COLO668 (cell line): Measurements from ENCODE around the gene SRGAP3.

ENCODE experiments used
- DNase-seq: peaks from one replicate; lab custom pipeline; 2025; ENCODE audit not compliant: unreplicated experiment; lab: John Stamatoyannopoulos, UW

SRGAP3 gene

DNA sequence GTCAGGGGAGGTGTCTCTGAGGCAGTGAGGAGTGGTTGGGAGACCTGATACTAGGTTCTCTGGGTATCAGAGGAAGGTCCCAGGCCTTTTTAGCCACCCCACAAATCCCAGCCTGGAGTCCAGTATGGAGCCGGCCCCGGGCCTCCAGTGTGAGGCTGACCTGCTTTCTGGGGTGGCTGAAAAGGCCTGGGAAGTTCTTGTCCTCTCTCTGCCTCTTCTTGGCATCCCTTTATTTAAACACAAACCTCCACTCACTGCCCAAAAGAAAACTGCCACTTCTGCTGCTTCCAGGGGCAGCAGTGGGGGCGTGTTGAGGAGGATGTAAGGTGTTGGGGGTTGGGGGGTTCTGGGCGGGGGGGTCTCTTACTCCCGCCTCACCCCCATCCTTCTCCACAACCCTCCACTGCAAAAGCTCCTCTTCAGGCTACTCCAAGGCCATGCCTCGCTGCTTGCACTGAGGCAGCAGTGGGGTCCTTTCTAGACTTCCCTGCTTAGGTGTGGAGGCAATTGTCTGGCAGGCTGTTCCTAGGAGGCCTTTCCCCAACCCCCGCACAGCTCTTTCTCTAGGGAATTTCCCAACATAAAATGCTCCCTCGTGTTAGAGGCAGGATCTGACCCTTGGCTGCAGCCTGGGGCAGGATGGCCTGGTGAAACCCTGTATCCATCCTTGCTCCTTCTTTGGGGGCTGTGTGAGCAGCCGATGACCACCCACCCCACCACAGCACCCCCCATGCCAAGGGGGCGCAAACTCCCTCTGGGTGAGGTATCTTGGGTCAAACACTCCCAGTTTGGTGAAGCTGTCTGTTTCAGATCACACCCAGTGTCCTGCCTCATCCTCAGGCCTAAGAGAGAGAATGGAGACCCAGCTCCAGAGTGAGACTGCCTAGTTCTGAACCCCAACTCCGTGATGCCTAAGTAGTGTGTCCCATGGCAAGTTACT, 274.1 kb downstream of the SRGAP3 start:
- DNase-seq = no peak

- no peak for DNase-seq
Measured at GRCh38 chr3:8974458-8974857, 275.0 kb downstream of the SRGAP3 start.

DNA sequence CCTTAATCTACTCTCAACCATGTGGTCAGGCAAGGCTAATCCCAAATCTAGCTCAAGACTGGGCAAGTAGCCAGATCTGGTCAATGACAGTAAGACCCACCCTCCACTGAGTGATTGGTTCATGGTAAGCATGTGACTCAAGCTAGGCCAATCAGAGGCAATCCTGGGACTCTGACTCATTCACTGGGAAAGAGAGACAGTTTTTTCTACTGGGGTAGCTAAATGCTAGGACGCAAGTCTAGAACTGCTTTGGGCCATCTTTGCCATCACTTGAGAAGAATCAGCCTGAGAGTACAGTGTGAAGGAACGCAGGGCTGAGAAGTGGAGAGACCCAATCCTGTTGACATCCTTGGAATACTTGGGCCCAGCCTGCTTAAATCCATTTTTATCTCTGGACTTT, 276.8 kb downstream of the SRGAP3 start:
- no peak for DNase-seq

DNA sequence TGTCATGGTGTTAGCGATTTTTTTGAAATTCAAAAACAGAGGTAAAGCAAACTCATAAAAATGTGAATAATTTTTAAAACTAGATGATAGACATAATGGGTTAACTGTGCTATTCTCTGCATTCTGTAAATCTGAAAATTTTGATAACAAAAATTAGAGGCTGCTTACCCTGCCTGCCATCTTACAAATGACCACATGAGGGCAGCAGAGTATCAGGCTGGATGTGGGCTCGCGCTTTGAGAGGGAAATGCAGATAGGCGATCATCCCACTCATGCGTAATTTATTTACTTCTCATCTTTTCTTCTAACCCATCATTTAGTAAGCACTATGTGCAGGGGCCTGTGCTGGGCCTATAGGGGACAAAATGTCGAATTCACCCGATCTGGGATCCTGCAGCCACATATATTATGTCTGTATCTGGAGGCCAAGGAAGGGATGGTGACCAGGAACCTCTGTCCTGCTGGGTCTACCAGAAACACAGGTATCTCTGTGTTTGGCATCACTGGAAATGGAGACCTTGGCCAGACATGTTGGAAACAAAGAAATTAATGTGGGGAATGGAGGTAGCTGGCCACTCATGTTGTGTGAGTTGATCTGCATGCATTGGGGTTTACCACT, 278.4 kb downstream of the SRGAP3 start:
- peak; percentile 45 for DNase-seq

DNA sequence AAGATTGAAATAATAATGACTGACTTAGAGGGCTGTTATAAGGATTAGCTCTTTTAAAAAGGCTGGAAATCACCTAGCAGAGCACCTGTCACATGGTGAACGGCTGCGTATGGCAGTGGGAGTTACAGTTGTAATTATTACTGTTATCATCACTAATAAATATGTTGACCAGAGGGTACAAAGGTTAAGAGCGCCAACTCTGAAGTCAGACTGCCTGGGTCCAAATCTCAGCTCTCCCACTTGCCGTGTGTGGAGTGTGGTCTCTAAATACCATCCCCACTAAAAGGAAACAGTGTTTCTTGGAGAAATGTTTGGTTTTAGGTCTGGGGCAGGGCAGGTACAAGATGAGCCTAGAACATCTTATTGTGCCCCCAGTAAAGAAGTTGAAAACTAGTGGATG, 280.2 kb downstream of the SRGAP3 start:
- DNase-seq = no peak

GRCh38 chr3:8968375-8968882, 281.0 kb downstream of the SRGAP3 start:
- no peak for DNase-seq

DNA sequence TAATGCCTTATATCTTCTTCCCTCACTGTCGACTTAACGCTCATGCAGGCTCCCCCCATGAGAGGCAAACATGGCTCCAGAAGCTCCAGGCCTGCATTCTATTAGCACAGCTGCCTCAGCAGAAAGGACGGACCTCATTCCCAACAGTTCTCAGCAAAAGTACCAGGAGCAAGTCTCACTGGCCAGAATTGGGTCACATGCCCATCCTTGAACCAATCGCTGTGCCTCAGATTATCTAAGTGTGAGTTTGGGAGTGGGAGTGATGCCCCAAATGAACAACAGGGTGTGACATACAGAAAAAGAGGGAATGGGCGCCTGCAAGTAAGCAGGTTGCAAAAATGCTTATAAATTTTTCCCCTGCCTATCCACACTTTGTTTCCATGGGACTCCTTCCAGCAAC, 281.9 kb downstream of the SRGAP3 start:
- no peak for DNase-seq

DNA sequence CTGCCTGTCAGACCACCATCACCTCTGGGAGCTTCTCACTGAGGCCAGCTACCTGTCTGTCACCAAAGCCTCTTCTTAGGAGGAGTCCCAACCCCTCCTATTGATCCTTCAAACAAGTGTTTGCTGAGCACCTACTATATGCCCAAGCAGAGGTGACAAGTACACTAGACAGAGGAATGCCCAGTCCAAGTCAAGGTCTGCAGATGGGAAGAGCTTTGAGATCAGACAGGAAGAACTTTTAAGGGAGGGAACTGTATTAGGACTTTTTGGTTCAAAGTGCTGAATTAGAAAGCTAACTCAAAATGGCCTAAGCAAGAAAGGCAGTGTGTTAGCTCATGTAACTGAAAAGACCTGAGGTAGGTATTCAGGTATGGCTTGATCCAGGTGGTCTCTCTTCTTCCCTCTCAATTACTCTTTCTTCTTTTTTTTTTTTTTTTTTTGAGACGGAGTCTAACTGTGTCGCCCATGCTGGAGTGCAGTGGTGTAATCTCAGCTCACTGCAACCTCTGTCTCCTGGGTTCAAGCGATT, 282.6 kb downstream of the SRGAP3 start:
- no peak for DNase-seq

- DNase-seq = no peak
Measured at GRCh38 chr3:8966150-8966819, 283.2 kb downstream of the SRGAP3 start.

DNA sequence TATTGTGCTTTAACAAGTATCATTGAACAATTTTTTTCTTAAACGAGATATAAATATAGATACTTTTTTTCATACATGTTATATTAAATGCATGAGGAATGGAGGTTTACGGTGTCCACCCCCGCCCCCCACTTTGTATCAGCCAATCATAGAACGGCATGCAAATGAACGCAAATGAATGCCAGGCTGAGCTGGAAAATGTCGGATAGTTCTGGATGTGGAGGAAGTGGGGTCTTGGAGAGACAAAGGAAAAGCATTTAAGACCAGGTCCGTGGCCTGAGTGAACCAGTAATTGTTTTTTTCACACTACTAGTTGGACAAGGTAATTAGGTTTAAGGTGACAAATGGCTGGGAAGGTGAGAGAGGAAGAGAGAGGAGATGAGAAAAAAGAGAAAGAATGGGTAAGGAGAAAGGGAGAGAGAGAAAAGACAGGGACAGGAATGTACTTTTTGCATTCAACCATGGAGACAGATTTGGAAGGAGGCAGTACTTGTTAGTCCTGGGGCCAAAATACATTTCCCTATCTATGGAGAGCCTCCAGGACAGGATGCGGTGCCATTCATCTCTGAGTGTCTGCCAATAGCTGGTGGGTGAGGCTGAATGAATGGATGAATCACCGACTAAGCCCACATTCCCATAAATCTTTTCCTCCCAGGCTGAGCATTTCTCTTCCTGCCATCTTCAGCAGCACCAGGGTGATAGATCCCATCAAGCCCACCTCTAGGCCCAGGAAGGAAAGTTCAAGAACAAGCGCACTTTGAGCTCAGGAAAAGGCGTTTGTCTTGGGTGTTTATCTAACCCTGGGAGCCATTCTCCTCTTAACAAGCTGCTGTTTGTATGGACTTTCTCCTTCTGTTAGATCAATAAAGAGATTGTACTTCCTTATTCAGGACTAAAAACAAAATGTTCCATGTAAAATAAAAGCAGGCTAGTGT, 284.7 kb downstream of the SRGAP3 start:
- no peak for DNase-seq

DNA sequence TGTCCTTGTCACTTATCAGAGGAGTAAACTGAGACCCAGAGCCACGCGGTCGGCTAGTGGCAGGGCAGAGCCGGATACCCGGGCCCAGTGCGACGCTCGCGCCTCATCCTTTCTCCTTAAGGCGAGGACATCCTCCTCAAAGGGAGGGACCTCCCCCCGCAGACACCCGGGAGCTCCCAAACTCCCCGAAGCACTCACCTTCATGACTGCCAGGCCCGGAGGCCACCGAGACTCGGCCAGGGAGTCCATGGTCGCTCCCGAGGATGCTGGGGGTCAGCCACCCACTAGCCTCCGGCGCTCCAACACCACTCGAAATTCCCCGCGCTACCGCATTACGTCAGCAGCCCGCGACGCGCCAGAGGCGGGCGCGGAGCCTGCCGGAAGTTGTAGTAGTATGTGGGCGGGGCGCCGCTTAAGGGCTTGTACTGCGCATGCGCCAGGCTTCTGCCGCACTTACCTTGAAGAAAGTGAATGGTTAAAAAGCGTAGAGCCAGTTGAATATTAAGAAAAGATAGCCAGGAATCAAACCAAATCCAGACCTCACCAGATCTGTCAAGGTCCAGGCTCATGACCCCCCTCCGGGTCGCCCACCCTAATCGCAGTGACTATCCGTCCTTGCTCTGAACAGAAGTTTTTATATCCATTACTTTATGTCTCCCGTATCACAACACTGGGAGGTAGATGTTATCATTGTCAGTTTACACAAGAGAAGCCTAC, 286.2 kb downstream of the SRGAP3 start, which contains the start of gene RAD18:
Gene RAD18 (minus strand): TSS at position 336 of the 717 bp plus-strand sequence. CDS start 87 bp downstream, at position 249.
- peak; percentile 91 for DNase-seq

- DNase-seq = no peak
Measured at GRCh38 chr3:8962226-8962861, 287.1 kb downstream of the SRGAP3 start.

DNA sequence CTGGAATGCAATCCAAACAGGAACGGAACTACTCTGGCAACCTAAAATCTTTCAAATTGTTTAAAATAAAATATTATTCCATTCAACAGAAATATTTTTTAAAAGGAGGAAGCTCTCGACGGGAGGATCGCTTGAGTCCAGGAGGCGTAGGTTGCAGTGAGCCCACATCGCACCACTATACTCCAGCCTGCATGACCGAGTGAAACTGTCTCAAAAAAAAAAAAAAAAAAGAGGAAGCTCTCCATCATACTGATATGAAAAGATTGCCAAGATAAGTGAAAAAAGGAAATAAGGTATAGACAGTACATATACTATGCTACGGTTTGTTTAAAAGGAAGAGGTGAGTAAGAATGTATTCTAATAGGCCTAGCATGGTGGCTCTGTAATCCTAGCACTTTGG, 289.8 kb downstream of the SRGAP3 start:
- no peak for DNase-seq

GRCh38 chr3:8954938-8955763, 294.3 kb downstream of the SRGAP3 start:
- no peak for DNase-seq

- DNase-seq = no peak
Measured at GRCh38 chr3:8953313-8953712, 296.1 kb downstream of the SRGAP3 start.

DNA sequence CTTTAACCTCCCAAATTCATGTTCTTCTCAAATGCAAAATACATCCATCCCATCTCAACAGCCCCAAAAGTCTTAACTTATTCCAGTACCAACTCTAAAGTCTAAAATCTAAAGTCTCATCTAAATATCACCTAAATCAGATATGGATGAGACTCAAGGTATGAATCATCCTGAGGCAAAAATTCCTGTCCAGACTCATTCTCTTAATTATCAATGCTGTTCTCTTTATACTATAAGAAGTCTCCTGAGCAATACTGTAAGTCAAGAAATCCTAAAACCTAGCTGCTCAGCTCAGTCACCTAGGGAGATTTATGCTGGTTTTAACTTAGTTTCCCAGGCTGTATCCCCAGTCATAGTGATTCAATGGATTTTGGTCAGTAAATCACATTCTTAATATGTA, 297.3 kb downstream of the SRGAP3 start:
- no peak for DNase-seq

GRCh38 chr3:8945890-8946600, 303.4 kb downstream of the SRGAP3 start:
- no peak for DNase-seq
